HL-60 (cell line): Measurements from ENCODE around the gene UFM1.
"Not testable (repeated sequence)": the region's sequence is repeated elsewhere in the genome, so short reads cannot be mapped to it uniquely, and the experiment has no call there.

Experiments used
- DNase-seq, 2 experiments: peaks; one replicate each; pipeline ENCODE4 v3.0.0-alpha.2; 2010 to 2020; ENCODE audit warnings: low read depth in 1 of 2, low spot score in 1 of 2
- H3K27ac ChIP-seq: fragments of 250-450 bp; sonication (Bioruptor Pico); replicated peaks from 2 replicates; pipeline ENCODE4 v1.5.1; 2020; ENCODE audit warnings: mild to moderate bottlenecking, moderate library complexity
- H3K27me3 ChIP-seq: fragments of 250-450 bp; sonication (Bioruptor Pico); 2 replicates; pipeline ENCODE4 v1.5.1; 2021; ENCODE audit warnings: mild to moderate bottlenecking, moderate library complexity; ENCODE audit not compliant: insufficient read depth, poor library complexity, severe bottlenecking
- H3K4me3 ChIP-seq: replicated peaks from 2 replicates; pipeline ENCODE4 v1.5.1; 2011; ENCODE audit warnings: mild to moderate bottlenecking, control low read depth, low read length; ENCODE audit not compliant: insufficient read depth
- GABPA ChIP-seq: IDR thresholded peaks from 2 replicates; pipeline ENCODE4 v1.6.1; 2012; ENCODE audit warnings: low read depth
- POLR2AphosphoS5 ChIP-seq: IDR thresholded peaks from 2 replicates; pipeline ENCODE4 v1.6.1; 2012; ENCODE audit warnings: low read depth
- SPI1 ChIP-seq: IDR thresholded peaks from 2 replicates; pipeline ENCODE4 v1.6.1; 2012; ENCODE audit warnings: low read depth, mild to moderate bottlenecking, borderline replicate concordance
- TF ChIP-seq, protein P1 (sequence below): IDR thresholded peaks from 2 replicates; pipeline ENCODE4 v1.6.1; 2012; ENCODE audit warnings: low read depth; ENCODE audit not compliant: insufficient replicate concordance
- TF ChIP-seq, protein P2 (sequence below): IDR thresholded peaks from one replicate; pipeline ENCODE4 v1.5.1; 2011; ENCODE audit warnings: low read length, control low read depth, inconsistent platforms; ENCODE audit not compliant: insufficient read depth

The UFM1 gene

DNA sequence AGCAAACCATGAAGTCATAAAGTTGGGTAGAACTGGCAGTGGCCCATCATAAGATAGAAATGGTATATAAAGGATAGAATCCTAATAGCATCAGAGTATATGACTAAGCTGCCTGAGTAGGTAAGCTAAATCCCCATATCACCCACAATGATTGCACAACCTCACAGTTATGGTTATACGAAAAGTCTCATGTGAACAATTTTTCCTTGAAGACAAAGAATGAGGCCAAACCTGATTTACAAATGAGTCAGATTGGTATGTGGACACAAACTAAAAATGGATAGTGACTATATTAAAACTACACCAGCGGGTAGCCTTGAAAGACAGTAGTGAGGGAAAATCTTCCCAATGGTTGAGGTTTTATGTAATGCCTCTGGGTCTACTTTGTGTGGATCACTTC, 40.9 kb upstream of the UFM1 start:
- DNase-seq, result no peak
- H3K27me3 ChIP-seq, result no peaks in the 10 kb centered on the region
- no peak overlapping the region for H3K4me3 ChIP-seq
- no peak for TF ChIP-seq SPI1
- TF ChIP-seq, protein P1, sequence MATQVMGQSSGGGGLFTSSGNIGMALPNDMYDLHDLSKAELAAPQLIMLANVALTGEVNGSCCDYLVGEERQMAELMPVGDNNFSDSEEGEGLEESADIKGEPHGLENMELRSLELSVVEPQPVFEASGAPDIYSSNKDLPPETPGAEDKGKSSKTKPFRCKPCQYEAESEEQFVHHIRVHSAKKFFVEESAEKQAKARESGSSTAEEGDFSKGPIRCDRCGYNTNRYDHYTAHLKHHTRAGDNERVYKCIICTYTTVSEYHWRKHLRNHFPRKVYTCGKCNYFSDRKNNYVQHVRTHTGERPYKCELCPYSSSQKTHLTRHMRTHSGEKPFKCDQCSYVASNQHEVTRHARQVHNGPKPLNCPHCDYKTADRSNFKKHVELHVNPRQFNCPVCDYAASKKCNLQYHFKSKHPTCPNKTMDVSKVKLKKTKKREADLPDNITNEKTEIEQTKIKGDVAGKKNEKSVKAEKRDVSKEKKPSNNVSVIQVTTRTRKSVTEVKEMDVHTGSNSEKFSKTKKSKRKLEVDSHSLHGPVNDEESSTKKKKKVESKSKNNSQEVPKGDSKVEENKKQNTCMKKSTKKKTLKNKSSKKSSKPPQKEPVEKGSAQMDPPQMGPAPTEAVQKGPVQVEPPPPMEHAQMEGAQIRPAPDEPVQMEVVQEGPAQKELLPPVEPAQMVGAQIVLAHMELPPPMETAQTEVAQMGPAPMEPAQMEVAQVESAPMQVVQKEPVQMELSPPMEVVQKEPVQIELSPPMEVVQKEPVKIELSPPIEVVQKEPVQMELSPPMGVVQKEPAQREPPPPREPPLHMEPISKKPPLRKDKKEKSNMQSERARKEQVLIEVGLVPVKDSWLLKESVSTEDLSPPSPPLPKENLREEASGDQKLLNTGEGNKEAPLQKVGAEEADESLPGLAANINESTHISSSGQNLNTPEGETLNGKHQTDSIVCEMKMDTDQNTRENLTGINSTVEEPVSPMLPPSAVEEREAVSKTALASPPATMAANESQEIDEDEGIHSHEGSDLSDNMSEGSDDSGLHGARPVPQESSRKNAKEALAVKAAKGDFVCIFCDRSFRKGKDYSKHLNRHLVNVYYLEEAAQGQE, result no peak
- no peak overlapping the region for H3K27ac ChIP-seq

DNA sequence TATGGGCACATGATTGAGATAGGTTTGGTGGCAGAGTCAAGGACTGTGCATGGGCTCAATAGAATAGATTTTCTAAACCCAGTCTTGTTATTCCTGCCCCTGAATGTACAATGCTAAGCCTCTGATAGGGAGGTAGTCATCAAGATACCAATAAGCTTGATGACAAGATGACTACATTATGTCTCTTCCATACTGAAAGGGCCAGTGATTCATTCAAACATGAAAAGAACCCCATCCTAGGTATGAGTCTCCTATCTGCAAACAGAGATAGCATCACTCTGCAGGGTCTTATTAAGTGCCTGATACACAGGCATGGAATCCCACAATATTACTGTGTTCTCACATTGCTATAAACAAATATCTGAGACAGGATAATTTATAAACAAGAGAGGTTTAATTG, 40.3 kb upstream of the UFM1 start:
- Histone ChIP-seq H3K27me3 (no peaks in the 10 kb centered on the region), H3K4me3 (no peak overlapping the region), H3K27ac (no peak overlapping the region)
- TF ChIP-seq GABPA (no peak), POLR2AphosphoS5 (no peak)
- TF ChIP-seq, protein P1, result no peak
- TF ChIP-seq, protein P2, sequence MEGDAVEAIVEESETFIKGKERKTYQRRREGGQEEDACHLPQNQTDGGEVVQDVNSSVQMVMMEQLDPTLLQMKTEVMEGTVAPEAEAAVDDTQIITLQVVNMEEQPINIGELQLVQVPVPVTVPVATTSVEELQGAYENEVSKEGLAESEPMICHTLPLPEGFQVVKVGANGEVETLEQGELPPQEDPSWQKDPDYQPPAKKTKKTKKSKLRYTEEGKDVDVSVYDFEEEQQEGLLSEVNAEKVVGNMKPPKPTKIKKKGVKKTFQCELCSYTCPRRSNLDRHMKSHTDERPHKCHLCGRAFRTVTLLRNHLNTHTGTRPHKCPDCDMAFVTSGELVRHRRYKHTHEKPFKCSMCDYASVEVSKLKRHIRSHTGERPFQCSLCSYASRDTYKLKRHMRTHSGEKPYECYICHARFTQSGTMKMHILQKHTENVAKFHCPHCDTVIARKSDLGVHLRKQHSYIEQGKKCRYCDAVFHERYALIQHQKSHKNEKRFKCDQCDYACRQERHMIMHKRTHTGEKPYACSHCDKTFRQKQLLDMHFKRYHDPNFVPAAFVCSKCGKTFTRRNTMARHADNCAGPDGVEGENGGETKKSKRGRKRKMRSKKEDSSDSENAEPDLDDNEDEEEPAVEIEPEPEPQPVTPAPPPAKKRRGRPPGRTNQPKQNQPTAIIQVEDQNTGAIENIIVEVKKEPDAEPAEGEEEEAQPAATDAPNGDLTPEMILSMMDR, result no peak
- DNase-seq, result no peak

DNA sequence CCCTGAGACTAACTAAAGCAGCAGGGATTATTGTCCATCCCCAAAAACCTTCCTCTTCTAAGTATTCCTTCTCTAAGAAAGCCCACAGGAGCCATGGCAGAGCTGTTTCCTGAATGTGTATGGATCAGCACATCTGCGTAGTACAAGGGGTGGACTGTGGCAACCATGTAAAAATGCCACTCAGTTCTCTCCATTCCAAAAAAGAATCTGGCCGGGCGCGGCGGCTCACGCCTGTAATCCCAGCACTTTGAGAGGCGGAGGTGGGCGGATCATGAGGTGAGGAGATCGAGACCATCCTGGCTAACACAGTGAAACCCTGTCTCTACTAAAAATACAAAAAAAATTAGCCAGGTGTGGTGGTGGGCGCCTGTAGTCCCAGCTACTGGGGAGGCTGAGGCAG, 38.5 kb upstream of the UFM1 start:
- not testable (repeated sequence) for DNase-seq, H3K27me3 ChIP-seq, H3K27ac ChIP-seq, H3K4me3 ChIP-seq

DNA sequence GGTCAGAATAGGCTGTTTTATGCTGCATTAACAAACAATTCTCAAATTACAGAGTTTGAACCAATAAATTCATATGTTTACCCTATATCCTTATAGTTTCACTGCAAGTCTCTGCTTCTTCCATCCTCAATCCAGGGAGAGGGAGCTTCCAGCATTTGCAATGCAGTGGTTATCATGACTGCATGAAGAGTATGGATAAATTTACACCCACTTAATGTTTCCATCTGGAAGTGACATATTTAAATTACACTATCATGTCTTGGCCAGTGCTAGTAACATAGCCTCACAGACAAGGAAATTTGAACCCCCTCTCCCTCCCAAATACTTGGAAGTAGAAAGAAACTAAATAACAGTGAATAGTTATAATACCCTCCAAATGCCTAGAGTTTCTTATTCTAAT, 33.5 kb upstream of the UFM1 start:
- Histone ChIP-seq H3K27ac (no peak overlapping the region), H3K27me3 (no peaks in the 10 kb centered on the region)
- TF ChIP-seq POLR2AphosphoS5, result no peak
- TF ChIP-seq, protein P1, result no peak
- TF ChIP-seq, protein P2, result no peak
- TF ChIP-seq GABPA, result no peak
- no peak for TF ChIP-seq SPI1

More for the DNA sequence above, 33.5 kb upstream of the UFM1 start:
- no peak overlapping the region for H3K4me3 ChIP-seq
- DNase-seq, result no peak
